Effector CD4-positive, alpha-beta T cell (primary cell): ENCODE data around the gene LINC00237.

ENCODE experiments used
- DNase-seq: peaks from one replicate; pipeline ENCODE4 v3.0.0-alpha.2; 2020

The LINC00237 gene

DNA sequence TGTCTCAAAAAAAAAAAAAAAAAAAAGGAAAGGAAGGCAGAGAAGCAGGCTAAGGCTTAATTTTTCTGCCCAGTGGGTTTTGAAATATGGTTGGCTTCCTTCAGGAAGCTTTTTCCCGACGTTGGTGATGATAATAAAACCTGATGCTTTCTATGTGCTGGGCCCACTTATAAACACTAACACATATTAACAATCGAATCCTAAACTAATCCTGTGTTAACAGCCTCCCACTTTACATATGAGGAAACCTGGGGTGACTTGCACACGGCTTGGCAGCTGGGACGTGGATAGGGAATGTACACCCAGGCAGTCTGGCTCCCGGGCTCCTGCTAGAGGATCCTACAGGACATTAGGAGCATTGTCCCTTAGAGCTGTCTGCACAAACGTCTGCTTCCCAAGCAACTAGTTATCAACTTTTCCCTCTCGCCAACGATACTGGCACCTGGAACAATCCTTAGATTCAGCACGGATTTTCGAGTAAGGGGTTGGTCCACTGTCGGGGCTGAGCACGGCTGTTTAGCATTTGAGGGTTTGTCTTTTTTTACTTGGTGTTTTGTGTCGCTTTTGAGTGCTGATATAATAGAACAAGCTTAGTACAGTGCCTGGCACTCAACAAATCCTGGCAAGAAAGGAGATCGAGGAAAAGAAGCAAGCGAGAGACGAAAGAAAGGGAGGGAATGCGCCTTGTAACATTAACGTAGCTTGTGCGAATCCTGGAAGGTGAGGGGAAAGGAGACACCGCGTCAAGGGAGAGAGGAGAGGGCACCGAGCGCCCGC, 19.1 kb upstream of the LINC00237 start:
- no peak for DNase-seq

DNA sequence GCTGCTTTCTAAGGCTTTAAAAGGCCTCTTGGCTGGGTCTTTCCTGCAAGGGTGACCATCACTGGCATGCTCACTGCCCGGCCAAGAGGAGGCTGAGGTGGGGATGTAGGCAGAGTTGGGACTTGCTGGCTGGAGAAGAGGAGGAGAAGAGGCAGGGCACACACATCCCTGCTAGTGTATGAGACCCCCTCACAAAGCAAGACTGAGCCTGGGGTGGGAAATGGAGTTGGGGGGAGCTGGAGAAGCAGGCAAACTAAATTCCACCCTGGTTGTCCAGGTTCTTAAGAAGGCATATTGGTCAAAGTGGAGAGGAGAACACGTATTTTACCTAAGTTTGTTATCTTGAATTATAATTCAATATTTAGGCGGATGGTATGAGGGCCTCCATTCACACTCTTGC, 18.0 kb upstream of the LINC00237 start:
- DNase-seq = no peak

DNA sequence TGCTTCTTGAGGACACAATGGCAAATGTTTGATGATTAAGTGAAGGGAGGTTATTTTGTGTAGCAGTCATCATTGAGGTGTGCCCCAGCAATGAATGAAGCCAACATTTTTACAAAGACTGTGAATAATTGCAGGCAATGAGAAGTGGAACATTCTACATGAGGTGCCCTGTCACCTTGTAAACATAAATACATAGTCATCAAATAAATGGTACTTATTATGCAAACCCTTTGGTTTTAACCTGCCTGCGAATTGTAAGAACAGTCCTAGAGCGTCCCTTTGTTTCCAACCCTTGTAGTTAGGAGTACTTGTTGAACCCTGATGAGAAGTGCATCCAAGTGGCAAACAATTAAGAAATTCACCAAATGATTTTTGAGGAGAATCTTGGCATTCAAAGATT, 12.6 kb upstream of the LINC00237 start:
- no peak for DNase-seq

DNA sequence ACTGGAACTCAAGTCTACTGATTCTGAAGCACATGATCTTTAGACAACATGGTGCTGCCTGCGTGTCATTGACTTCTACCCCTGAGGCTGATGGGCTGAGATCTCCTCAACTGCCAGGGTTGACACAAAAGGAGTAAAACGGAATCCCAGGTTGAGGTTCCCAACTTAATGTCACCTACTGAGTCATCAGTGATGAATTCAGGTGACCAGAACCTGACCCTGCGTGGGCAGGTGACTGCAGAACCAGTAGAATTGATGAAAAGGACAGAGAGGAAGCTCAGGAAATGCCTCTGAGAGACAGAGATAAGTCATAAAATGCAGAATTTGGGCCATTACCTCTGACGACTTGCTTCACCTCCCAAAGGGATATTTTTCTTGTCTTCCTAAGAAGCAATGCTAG, 12.0 kb upstream of the LINC00237 start:
- no peak for DNase-seq

- DNase-seq = no peak
Observed at GRCh38 chr20:21117521-21117920, 11.4 kb upstream of the LINC00237 start.

DNA sequence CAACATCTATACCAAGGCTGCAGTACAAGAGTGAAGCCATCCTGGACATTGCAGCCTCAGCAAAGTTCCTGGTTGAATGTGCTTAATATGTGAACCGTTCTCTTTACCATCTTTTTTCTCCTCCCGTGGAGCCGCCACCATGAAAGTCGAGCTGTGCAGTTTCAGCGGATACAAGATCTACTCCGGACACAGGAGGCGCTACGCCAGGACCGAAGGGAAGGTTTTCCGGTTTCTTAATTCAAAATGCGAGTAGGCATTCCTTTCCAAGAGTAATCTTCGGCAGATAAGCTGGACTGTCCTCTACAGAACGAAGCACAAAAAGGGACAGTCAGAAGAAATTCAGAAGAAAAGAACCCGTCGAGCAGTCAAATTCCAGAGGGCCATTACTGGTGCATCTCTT, 8.4 kb upstream of the LINC00237 start:
- no peak for DNase-seq

GRCh38 chr20:21113697-21114096, 7.5 kb upstream of the LINC00237 start:
- no peak for DNase-seq

DNA sequence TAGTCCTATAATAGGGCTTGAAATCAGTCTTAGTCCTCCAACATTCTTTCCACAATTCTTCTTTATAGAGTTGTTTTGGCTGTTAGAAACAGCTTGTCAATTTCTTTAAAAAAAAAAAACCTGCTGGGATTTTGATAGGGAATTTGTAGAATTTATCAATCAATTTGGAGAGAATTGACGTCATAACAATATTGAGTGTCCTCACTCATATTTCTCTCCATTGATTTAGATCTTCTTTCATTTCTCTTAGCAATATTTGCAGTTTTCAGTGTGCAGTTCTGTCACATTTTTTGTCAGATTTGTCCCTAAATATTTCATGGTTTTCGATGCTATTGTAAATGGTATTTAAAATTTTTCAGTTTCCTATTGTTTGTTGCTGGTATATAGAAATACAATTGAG, 5.3 kb upstream of the LINC00237 start:
- DNase-seq = no peak

- DNase-seq = no peak
Observed at GRCh38 chr20:21110811-21111210, 4.7 kb upstream of the LINC00237 start.

GRCh38 chr20:21109144-21109543, 3.0 kb upstream of the LINC00237 start:
- no peak for DNase-seq

- no peak for DNase-seq
Observed at GRCh38 chr20:21105429-21106170, 558 bp downstream of the LINC00237 start.

DNA sequence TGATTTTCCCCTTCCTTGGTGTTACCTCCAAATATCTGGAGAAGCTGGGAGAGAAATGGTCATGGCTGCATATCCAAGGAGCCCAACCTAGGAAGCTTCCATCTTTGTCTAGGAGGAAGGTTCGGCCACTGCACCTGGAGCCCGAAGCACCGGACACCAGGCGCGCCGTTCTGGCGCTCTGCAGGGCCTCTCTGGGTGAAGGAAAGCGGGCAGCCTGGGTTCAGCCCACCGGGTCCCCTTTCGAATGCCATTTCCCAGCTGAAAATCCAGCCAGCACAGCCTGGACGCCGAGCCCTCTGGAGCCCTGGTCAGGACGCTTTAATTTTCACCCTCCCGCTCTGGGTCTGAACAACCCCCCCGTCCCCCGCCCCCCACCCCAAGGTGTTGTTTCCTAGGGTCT, 1.2 kb downstream of the LINC00237 start:
- DNase-seq = no peak

GRCh38 chr20:21104466-21104761, 1.7 kb downstream of the LINC00237 start:
- no peak for DNase-seq

DNA sequence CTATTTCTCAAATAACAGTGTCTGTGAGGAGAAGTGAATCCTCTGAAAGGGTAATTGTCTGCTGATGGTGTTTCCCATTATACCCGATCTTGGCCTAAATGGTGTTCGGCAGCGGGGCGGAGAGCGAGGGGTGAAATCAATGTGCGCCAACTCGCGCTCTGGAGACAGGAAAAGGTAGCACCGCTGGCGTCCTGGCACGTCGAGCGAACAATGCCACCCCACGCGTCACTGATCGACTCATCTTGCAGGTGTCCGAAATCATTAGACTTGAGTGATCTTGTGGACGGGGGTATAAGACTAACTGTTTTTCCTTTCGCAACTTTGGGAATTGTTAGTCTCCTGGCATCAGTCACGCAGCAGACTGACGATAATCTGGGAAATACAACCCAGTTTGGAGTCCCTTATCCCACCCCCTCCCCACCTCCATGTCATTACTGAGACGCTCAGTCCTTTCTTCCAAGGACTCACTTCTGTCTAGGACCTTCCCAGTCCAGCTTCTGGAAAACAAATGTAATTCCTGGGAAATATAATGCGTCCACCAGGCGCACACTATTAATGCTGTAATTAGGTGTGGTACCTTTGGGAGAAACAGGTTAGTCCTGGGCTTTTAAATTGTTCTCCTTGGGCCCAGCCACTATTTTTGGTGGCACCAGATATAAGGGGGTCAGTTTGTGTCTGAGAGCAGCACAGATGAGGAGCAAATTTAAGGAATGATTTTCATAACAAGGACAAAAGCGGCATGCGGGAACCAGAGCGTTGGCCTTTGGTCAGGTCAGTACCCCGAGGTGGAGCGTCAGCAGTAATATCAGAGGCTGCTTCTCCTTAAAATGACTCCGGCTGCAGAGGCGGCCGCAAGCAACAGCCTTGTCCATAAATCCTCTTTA, 2.3 kb downstream of the LINC00237 start:
- no peak for DNase-seq

GRCh38 chr20:21102603-21103311, 3.4 kb downstream of the LINC00237 start:
- DNase-seq = no peak

- DNase-seq = no peak
Observed at GRCh38 chr20:21101932-21102575, 4.1 kb downstream of the LINC00237 start.

DNA sequence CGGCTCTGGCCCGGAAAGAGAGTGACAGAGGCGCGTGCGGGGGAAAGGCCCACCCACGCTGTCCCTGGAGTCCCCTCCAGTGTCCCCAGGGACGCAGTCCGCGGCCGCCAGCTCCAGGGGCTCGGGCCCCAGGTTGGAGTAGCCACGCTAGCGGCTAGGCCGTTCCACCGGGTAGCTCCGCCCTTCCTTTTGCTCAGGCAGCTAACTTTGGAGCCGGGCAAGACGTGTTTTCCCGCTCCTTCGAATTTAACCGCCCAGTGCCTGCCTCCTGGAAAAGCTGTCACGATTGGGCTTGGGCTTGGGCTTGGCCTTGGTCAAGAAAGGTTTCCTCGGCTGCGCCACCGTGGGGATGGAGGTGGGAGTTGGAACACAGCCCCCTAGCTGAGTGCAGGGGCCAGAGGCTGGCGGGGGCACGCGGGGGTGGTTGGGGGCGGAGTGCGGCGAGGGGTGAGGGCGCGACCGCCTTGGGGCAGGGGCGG, 4.7 kb downstream of the LINC00237 start:
- no peak for DNase-seq

DNA sequence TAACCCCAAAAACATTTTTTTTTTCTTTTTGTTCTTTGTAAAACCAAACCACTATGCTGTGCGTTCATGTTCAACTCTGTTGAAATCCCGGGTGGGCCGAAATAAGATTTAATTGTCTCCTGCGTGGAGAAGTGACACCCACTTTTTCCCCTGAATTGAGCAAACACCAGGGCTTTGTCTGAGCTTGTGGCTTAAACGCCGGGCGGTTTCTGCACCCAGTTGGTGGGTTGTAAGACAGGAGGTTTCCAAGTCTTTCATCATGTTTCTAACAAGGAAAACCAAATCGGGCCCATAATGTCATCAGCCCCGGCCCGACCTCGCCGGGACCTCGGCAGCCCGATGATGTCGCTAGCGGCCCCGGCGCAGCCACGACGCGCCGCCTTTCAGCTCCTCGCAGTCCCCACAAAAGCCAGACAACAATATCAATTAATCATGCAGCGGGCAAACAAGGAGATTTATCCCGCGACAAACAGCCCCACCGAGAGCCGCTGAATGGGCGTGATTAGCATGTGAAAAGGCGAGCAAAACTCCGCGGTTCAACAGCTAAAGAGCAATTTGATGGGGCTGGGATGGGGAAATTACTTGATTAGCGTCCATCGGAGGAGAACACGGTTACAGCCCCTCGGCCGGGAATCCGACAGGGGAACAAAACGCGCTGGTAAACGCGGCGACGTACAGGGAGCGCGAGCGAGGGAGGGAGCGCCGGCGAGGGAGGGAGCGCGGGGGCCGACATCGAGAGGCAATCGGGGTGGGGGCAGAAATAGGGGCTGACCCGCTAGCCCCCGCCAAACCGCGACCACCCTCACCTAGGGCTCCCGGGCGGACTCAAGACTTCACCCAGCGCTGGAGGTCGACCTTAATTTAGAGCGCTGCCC, 5.3 kb downstream of the LINC00237 start:
- DNase-seq = no peak

- DNase-seq = peak; percentile 17
Observed at GRCh38 chr20:21099751-21100577, 6.2 kb downstream of the LINC00237 start.

- no peak for DNase-seq
Observed at GRCh38 chr20:21096321-21097043, 9.7 kb downstream of the LINC00237 start.
